NCI-H526 (cell line): ENCODE measurements around the gene RER1.
"Not testable (repeated sequence)": the region's sequence is repeated elsewhere in the genome, so short reads cannot be mapped to it uniquely, and the experiment has no call there.

Source experiments
- DNase-seq, 2 experiments: peaks; one replicate each; lab custom pipeline; 2025; lab: John Stamatoyannopoulos, UW

Gene RER1

DNA sequence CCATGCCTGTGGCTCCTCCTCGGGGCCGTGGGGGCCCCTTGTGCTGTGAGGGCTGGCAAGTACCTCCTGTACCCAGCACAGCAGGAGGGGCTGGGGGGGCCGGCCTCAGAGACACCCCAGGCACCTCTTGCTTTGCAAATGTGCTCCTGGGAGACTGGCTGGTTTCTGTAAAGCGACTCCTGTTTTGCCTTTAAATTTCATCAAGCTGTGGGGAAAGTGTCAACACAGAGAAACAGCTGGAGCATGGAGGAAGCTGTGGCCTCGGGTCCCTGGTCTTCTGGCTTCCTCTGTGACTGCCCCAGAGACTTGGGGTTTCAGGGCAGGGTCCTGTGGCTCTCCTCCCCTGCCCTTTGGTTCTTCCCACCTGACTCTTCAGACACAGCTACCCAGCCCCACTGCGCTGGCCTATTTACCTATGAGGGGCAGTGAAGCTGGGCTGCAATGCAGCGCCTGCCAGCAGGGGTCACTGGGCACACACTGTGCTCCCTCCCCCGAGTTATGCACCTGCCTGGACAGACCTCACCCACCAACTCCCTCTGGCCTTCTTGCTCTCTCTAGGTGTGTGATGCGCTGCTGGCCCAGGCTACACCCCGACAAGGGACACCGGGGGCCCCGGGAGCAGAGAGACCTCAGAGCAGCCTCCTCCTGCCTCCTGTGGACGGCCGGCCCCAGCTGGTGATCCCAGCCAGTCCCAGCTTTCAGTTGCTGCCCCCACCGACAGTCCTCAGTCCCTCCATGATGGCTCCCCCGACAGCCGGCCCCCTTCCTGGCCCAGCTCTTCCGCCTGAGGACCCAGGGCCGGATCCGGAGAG, 38.3 kb downstream of the RER1 start:
- peak in 1 of 2 experiments; percentile 57 for DNase-seq

DNA sequence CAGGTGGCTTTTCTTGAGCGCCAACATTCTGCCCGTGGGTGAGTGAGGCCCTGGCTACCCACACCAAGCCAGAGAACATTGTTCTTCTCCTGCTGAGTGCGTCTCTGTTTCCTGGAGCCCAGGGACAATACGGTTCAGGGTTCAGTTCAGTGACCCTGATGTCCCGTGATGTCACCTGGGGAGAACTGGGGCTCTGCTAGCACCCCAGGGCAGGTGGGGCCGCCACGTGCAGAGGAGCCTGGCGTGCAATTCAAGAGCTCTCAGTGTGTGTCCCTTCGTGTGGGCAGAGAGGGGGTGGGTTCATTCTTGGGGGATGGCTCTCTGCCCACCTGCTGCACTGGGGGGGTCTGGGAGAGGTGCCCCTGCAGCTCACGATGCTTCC, 38.9 kb downstream of the RER1 start:
- DNase-seq, result no peak

DNA sequence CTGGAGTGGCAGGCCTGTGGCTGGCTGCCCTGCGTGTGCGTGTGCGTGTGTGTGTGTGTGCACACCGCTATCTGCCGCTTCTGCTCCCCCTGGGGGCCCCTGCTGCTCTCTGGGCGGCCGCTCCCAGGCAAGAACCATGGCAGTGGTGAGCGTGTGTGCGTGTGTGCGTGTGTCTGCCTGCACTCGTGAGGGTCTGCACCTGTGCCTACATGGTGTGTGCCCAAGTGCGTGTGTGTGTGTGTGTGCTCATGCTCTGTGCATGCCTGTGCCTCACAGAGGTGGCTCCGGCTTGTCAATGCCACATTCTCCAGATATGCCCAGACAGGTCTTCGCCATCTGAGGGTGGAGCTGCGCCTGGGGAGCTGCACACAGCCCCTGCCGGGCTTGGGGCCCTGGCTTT, 39.5 kb downstream of the RER1 start:
- no peak for DNase-seq

DNA sequence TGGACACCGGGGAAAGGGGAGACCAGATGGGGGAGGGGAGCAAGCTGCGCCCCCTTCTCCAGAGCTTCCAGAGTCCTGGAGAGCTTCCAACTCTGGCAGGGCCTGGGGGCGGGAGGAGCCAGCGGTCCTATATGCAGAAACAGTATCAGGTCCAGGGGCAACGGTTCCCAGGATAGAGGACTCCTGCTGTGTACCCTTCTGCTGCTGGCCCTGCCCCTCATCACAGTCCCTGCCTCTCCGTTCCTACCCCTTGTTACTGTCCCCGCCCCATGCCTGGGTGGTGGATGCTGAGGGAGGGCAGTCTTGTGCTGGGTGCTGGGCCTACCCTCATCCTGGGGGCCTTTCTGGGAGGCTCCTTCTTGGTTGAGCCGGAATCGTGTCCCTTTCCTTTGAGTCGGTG, 39.9 kb downstream of the RER1 start:
- no peak for DNase-seq

DNA sequence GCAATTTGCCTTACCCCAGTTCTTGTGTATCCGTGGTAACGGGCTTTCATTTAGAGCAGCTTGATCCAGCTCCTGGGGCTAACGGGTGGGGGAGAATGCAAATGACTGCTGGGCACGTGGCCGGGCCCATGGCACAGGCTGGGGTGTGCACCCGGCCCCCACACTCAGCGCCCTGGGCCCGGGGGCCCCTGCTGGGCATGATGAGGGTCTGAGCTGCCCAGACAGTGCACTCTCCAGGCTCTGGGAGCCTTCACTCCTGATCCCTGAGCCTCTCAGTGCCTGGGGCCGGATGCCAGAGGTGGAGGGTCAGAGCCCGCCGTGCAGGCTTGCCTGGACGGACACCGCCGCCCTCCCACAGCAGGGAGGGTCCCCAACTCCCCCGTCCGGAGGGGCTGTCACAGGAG, 40.8 kb downstream of the RER1 start:
- DNase-seq, result no peak

DNA sequence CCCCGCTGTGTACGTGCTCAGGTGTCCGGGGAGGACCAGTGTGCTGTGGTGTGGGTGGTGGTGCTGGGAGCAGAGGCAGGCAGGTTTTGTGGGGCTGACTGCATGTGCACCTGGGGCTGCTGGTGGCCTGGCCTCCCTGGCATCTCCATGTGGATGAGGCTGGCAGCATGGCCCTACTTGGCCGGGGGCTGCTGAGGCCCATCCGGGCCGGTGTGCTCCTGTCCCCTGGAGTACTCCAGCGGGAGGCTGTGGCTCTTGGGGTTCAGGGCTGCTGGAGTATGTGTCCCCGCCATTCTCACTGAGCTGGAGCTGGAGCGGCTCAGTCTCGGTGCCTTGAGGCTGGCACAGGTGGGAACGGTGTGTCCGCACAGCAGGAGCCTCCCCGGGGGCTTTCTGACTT, 41.6 kb downstream of the RER1 start:
- DNase-seq, result no peak

DNA sequence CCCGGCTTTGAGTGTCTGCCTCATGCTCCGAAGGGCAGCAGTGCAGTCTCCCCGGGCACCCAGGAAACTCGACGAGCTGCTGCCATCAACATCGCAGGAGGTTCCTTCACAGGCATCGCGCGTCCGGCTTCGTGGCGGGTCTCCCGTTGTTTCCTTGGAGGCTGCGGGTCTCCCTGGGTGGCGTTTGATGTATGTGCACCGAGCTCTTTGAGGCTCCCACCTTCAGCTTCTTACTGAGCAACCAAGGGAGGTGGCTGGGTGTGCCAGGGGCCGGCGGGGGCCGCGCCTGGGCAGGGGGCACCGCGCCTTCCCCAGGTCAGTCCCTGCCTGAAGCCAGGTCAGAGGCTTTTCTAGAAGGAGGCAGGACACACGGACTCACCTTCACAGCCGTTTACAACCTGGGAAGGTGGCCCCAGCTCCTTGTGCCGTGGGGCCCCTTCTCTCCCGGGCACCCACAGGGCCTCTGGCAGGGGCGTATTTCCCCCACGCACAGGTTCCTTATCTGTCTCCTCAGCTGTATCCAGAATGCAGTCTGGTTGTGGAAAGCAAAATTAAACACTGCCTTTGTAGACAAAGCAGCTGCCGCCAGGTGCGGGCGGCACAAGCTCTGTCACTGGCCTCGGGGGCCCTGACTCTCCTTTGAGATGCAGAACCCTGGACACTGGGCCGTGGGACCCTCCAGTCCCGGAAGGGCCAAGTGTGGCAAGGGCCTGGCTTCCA, 42.5 kb downstream of the RER1 start:
- DNase-seq, result no peak

DNA sequence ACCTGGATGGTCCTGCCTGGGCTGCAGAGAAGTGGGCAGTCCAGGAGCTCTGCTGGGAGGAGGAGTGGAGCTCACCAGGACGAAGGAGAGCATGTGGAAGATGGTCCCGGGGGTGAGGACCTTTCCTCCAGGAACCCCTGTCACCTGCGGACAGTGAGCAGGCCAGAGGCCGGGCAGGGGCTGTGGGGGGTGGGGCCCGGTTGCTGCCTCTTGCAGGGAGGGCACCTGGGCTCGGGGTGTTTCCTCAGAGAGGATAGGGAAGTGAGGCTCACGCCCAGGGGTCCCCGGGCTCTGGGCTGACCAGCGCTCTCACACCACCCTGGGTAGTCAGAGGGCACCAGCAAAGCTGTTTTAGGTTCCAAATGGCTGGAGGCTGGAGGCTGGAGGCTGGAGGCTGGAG, 43.5 kb downstream of the RER1 start:
- no peak for DNase-seq

DNA sequence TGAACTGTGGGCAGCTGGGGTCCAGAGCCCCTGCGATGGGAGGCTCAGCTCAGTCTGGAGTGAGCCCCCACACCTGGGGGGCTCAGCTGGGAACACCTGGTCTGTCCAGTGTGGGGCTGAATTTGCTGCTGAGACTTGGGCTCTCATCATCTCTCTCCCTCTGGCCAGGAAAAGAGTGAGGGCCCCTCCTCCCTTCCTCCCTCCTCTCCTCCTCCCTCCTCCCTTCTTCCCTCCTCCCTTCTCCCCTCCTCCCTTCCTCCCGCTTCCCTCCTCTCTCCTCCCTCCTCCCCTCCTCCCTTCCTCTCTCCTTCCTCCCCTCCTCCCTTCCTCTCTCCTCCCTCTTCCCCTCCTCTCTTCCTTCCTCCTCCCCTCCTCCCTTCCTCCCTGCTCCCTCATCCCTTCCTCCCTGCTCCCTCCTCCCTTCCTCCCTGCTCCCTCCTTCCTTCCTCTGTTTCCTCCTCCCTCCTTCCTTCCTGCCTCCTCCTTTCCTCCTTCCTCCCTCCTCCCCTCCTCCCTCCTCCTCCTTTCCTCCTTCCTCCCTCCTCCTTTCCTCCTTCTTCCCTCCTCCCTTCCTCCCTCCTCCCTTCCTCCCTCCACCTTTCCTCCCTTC, 44.2 kb downstream of the RER1 start:
- no peak for DNase-seq

DNA sequence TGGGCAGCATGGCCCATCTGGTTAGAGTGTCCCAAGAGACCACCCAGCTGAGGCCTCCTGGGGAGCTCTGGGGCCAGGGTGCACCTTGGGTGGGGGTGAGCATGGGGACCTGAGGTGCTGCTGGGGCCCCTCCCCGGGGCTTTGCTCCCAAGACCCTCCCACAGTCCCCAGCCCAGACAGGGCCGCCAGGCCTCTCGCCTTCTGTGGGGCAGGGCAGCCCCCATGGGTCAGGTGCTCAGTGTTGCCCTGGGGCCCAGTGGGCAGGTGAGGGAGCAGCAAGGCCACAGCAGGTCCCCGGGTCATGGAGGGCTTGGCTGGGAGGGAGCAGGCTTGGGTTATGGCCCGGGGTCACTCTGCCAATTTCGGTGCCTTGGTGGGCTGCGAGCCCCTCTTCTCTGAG, 45.2 kb downstream of the RER1 start:
- no peak for DNase-seq

DNA sequence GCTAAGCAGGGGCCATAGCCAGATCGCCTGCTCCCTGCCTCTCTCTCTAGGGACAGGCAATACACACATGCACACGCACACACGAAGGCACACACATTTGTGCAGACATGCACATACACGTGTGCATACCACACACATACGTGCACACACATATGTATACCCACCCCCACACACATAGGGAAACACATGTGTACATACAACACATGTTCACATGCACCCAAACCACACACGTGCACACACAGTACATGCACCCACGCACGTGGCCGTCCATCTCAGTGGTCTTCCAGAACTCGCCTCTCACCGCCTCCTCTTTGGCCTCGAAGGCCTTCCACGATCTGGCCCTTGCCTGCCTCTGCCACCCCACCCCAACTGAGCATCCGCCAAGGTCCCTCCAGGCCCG, 46.0 kb downstream of the RER1 start:
- DNase-seq, result no peak

DNA sequence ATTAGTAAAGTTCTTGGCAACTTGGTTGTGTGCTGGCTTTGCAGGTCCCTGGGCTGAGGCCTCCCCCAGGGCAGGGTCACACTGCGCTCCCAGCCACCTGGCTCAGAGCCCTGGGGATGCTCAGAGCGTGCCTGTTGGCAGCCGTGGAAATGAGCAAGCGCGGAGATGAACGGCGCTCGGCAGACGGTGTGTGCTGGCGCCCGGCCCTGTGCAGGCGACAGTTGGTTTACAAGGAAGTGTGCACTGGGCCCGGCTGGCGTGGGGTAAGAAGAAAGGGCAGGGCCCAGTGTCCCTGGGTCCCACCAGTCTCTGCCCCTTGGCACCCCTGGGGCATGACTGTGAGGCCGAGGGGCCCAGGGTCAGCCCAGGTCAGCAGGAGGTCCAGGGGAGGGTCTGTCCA, 46.4 kb downstream of the RER1 start:
- DNase-seq, result no peak

DNA sequence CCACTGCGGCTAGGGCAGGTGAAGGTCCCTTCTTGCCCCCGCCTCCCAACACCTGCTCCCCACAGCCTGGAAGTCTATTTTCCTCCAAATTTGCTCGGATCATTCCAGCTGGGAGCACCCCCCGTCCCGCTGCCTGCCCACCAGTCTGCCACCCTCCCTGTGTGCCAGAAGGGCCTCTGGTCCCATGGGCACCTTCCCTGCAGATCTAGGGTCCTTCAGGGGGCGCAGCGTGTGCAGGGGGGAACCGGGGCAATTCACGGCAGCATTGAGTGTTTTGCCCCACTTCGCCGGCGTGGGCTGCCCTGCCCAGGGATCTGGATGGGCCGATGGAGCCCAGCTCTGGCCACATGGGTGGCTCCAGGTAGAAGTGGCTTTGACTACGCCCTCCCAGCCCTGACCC, 47.0 kb downstream of the RER1 start:
- DNase-seq, result no peak

DNA sequence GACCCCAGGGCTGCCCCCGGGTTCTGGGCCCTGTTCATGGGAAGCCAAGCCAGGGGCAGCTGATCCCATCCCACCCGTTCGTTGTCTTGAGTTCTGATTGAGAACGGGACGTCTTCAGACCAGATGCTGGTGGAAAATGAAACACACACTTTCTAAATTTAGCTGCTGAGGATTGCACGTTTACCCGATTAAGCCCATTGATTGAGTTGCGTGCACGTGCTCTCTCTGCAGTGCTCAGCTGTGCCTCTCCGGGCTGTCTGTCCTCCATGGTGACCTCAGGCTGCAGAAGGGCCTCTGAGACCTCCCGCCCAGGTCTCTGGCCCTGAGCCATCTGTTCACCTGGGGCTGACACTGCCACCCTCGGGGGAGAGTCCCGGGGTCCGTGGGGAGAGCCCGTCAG, 47.7 kb downstream of the RER1 start:
- DNase-seq, result no peak

DNA sequence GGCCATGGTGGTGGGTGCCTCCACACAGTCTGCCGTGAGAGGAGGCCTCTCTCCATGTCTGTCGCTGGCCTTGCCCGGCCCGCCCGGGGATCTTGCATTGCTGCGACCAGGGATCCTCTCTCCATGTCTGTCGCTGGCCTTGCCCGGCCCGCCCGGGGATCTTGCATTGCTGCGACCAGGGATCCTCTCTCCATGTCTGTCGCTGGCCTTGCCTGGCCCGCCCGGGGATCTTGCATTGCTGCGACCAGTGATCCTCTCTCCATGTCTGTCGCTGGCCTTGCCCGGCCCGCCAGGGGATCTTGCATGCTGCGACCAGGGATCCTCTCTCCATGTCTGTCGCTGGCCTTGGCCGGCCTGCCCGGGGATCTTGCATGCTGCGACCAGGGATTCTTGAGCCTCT, 48.7 kb downstream of the RER1 start:
- DNase-seq, result not testable (repeated sequence)

DNA sequence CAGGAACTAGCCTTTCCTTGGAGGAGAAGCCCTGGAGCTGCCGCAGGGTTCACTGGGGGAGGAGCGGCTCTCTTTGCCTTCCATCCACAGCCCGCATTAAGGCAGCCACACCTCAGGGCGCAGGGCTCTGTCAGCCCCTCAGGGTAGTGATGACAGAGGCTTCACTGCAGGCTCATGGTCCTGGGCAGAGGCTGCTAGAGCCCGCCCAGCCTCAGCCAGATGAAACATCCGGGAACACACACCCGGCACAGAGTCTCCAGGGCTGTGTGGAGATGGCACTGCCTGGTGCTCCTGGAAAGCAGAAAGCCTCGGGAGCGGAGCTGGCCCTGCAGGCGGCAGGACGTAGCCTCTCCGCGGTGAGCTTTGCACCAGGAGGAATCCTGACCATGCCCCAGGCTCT, 50.1 kb downstream of the RER1 start:
- no peak for DNase-seq

DNA sequence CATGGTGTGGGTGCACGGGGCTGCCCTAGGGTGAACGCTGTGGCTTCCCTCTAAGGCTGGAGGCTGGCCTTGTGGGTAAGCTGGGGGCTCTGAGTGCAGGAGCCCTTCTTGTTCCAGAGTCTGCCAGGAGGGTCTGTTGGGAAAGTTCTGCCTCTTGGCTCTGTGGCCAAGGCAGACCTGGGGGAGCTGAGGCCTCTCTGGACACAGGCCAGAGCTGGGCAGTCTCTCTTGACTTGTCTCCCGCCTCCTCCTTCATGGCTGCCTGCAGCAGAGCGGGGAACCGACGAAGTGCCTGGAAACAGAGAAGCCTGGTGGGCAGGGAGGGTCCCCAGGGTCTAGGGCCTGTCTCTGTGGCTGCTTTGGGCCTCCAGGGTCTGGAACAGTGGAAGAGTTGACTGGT, 51.0 kb downstream of the RER1 start:
- no peak for DNase-seq

DNA sequence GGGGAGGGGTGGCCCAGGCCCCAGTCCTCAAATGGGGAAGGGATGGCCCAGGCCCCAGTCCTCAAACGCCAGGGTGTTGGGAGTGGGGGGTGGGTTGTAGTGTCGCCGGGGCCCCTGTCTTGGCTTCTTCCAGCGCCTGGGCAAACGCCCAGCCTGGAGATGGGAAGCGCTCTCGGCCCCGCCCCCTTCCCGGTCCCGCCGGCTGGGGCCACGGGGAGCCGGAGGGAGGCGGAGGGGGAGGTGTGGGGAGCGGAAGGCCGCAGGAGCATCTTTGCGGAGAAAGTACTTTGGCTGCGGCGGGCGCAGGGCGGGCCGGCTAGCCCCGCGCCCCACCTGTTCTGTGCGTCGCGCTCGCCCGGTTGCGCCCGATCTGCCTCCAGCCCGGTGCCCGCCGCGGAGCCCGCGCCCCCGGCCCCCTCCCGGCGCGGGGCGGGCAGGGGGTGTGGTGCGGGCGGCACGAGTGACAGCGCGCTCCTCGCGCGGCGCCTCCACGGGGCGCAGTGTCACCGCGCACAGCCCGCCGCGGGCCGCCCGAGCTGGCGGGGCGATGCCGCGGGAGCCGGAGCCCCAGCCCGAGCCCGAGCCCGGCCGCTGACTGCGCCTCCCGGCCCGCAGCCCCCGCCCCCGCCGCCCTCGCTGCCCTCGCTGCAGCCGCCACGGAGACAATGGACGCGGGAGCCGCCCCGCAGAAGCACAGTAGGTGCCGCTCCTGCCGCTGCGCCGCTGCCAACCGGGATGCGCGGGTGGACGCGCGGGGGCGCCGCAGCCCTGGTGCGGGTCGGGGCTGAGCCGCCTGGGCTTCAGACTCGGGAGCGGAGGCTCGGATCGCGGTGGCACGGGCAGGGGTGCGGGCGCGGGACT, 51.9 kb downstream of the RER1 start:
- DNase-seq, result peak in 1 of 2 experiments; percentile 43

DNA sequence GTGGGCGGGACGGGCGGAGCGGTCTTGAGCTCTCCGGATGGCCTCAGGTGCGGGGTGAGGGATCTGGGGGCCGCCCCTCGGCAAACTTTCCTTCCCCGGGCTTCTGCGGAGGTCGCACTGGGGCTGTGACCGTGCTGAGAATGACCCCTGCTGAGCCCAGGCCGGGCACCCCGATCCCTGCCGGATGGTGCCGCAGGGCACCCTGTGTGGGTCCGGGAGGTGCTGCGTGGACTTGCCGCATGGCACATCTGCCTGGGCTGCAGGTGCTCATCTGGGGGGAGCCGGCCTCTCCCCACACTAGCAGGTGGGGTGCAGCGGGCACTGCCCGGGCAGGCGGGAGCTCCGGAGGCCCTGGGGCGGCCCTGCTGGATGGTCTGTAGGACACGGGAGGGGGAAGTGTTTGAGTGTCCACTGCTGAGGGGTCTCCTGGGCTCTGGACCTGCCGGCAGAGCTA, 52.5 kb downstream of the RER1 start:
- no peak for DNase-seq

DNA sequence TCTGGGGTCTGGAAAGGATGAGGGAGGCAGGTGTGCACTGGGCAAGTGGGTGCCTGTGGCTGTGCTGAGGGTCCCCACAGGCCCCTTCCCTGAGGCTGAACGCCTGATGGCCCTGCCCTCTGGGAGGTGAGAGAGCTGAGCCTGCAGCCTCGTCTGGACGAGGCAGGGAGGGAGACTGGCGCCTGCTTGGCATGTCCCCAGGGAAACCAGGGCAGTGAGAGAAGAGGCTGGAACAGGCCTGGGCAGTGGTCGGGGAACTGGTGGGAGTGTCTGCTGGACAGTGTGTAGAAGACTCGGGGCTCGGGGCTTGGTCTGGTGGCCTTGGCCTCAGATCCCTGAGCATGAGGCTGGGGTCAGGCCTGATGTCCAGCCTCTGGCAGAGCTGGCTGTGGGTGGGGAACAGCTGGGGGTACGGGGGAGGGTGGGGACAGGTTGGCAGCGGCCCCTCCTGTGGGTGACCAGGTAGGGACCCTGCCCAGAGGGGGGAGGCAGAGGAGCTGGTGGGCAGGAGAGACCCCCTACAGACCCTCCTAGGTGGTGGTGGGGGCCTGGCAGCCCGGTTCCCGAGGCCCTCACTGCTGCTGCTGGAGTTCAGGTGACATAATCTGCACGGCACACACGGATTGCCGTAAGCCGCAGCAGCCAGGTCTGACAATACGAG, 53.7 kb downstream of the RER1 start:
- no peak for DNase-seq

DNA sequence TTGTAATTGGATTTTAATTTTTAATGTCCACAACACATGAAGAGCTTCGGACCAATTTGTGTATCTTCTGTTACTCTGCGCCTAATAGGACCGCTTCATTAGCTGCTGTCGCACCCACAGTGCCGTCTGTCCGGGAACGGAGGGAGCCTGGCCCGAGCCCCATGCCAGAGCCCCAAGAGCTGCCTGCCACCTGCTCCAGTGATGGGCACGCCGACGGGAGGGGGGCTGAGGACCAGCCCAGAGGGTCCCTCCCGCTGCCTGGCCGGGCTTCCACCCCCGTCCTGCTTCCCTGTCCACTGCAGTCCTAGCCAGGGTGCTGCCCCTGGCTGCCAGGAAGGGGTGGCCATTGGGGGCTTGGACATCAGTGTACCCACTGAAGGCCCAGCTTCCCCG, 54.2 kb downstream of the RER1 start:
- no peak for DNase-seq

DNA sequence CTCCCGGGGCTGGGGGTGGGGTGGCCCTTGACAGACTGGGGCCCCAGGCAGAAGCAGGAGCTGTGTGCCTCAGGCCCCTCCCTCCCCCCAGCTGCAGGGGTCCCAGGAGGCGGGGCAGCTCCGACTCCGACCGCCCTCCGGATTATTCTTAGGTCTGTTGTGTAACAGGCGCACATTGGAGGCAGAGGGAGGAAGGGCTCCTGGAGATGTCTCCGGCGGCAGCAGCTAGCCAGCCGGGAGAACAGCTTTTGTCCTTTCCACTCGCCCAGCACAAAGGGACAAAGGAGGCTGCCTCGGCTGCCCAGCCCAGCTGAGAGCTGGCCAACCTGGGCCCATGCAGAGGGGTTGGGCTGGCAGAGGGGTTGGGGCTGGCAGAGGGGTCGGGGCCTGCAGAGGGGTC, 54.8 kb downstream of the RER1 start:
- DNase-seq, result no peak
